Hepatocyte (in vitro differentiated cells): Measurements from ENCODE around the gene ERBB4. TPM values are rescaled to one million over a fixed set of nuclear protein-coding genes. Genes with fewer than 3 reads are reported as not detected.
A peak's percentile ranks its signal among the peaks of the same experiment; 100 is the strongest.

Experiments
- DNase-seq: peaks from one replicate; pipeline ENCODE4 v3.0.0-alpha.2; 2016; ENCODE audit warnings: low spot score
- H2AFZ ChIP-seq: fragments of 200-600 bp; sonication (generic); 2 replicates; pipeline ENCODE4 v1.6.0; 2016; ENCODE audit warnings: antibody characterized with exemption, mild to moderate bottlenecking
- H3K27ac ChIP-seq: fragments of 200-600 bp; sonication (generic); 2 replicates; pipeline ENCODE4 v1.5.1; 2016; ENCODE audit warnings: mild to moderate bottlenecking
- H3K27me3 ChIP-seq: fragments of 200-600 bp; sonication (generic); 2 replicates; pipeline ENCODE4 v1.6.1; 2016
- H3K36me3 ChIP-seq: fragments of 200-600 bp; sonication (generic); replicated peaks from 2 replicates; pipeline ENCODE4 v1.5.1; 2016; ENCODE audit warnings: low read depth; ENCODE audit not compliant: insufficient read depth
- H3K4me1 ChIP-seq: fragments of 200-600 bp; sonication (generic); 2 replicates; pipeline ENCODE4 v1.5.1; 2016; ENCODE audit warnings: mild to moderate bottlenecking, moderate library complexity; ENCODE audit not compliant: insufficient read depth
- H3K4me2 ChIP-seq: fragments of 200-600 bp; sonication (generic); 2 replicates; pipeline ENCODE4 v1.6.0; 2016
- H3K4me3 ChIP-seq: fragments of 200-600 bp; sonication (generic); 2 replicates; pipeline ENCODE4 v1.5.1; 2016; ENCODE audit warnings: mild to moderate bottlenecking
- H3K79me2 ChIP-seq: fragments of 200-600 bp; sonication (generic); 2 replicates; pipeline ENCODE4 v1.6.0; 2017; ENCODE audit warnings: mild to moderate bottlenecking
- H3K9me2 ChIP-seq: fragments of 200-600 bp; sonication (generic); replicated peaks from 2 replicates; pipeline ENCODE4 v1.6.0; 2017; ENCODE audit warnings: mild to moderate bottlenecking; ENCODE audit not compliant: insufficient read depth
- H3K9me3 ChIP-seq: fragments of 200-600 bp; sonication (generic); 2 replicates; pipeline ENCODE4 v1.5.1; 2016; ENCODE audit warnings: low read depth, mild to moderate bottlenecking
- H4K20me1 ChIP-seq: fragments of 200-600 bp; sonication (generic); 2 replicates; pipeline ENCODE4 v1.6.0; 2016; ENCODE audit warnings: mild to moderate bottlenecking; ENCODE audit not compliant: insufficient read depth, poor library complexity, severe bottlenecking
- CTCF ChIP-seq: fragments of 200-600 bp; sonication (generic); IDR thresholded peaks from 2 replicates; pipeline ENCODE4 v1.5.1; 2016; ENCODE audit warnings: antibody characterized with exemption, mild to moderate bottlenecking; ENCODE audit not compliant: poor library complexity
- EZH2 ChIP-seq: fragments of 200-600 bp; sonication (generic); IDR thresholded peaks from 2 replicates; pipeline ENCODE4 v1.6.1; 2016; ENCODE audit warnings: antibody characterized with exemption, mild to moderate bottlenecking, borderline replicate concordance
- EZH2phosphoT487 ChIP-seq: fragments of 200-600 bp; sonication (generic); IDR thresholded peaks from one replicate; pipeline ENCODE4 v1.6.1; 2018; ENCODE audit warnings: antibody characterized with exemption, mild to moderate bottlenecking, low read depth, moderate library complexity; ENCODE audit not compliant: unreplicated experiment, severe bottlenecking
- WGBS: methylation state at CpG from one replicate; pipeline ENCODE4 v1.1.6; 2016; ENCODE audit warnings: low lambda C conversion rate; ENCODE audit errors: missing lambda C conversion rate; 5-methylcytosine and 5-hydroxymethylcytosine counted together
- polyA plus RNA-seq: library from polyadenylated mRNA; unstranded; fragments of >200 nt; fragmentation: Nextera tagmentation; extraction: Ambion mirVana; gene quantifications from 2 replicates; pipeline ENCODE4 v1.2.1, GENCODE V29; 2016
- total RNA-seq: library from RNA; depleted of rRNA; stranded (reverse); fragments of >200 nt; gene quantifications from 2 replicates; pipeline ENCODE4 v1.2.3, GENCODE V29; 2014

The ERBB4 gene
- total and polyA plus RNA-seq, 2 experiments from 2014 or later = 3.4 to 3.9 TPM

GRCh38 chr2:212392043-212392442 is 146.6 kb downstream of the ERBB4 start:
- Histone ChIP-seq H3K79me2 (no peaks in the 10 kb centered on the region), H3K27me3 (no peaks in the 10 kb centered on the region), H4K20me1 (no peaks in the 10 kb centered on the region), H3K9me2 (no peaks in the 10 kb centered on the region), H3K36me3 (no peaks in the 10 kb centered on the region), H3K4me3 (no peak overlapping the region), H3K9me3 (no peaks in the 10 kb centered on the region), H3K4me1 (no peaks in the 10 kb centered on the region), H3K27ac (no peak overlapping the region), H2AFZ (no peak overlapping the region), H3K4me2 (no peak overlapping the region)
- 81% methylated on average over 2 of the region's 2 CpGs for WGBS
- no peak for TF ChIP-seq CTCF
- TF ChIP-seq EZH2phosphoT487 = no peak
- no peak for TF ChIP-seq EZH2
- DNase-seq = no peak

- Histone ChIP-seq H4K20me1 (no peaks in the 10 kb centered on the region), H3K4me2 (no peak overlapping the region), H3K4me1 (no peaks in the 10 kb centered on the region), H3K9me3 (no peaks in the 10 kb centered on the region), H3K27ac (no peak overlapping the region), H3K4me3 (no peak overlapping the region), H3K79me2 (no peaks in the 10 kb centered on the region), H3K9me2 (no peaks in the 10 kb centered on the region), H2AFZ (no peak overlapping the region), H3K36me3 (no peaks in the 10 kb centered on the region), H3K27me3 (no peaks in the 10 kb centered on the region)
- DNase-seq = no peak
- no peak for TF ChIP-seq CTCF
- TF ChIP-seq EZH2phosphoT487 = no peak
- no peak for TF ChIP-seq EZH2
- WGBS = 93% methylated on average over 4 of the region's 4 CpGs
Observed at GRCh38 chr2:212387146-212387545, 151.5 kb downstream of the ERBB4 start.

- H2AFZ ChIP-seq = no peak overlapping the region
- no peaks in the 10 kb centered on the region for H4K20me1 ChIP-seq
- H3K4me2 ChIP-seq = no peak overlapping the region
- H3K9me2 ChIP-seq = no peaks in the 10 kb centered on the region
- H3K36me3 ChIP-seq = no peaks in the 10 kb centered on the region
- DNase-seq = no peak
- no peak overlapping the region for H3K4me3 ChIP-seq
- H3K4me1 ChIP-seq = no peaks in the 10 kb centered on the region
- H3K79me2 ChIP-seq = no peaks in the 10 kb centered on the region
- H3K9me3 ChIP-seq = no peaks in the 10 kb centered on the region
- WGBS = 39% methylated on average over 2 of the region's 2 CpGs
- no peak for TF ChIP-seq EZH2
- no peak for TF ChIP-seq EZH2phosphoT487
- no peak for TF ChIP-seq CTCF
- no peak overlapping the region for H3K27ac ChIP-seq
- no peaks in the 10 kb centered on the region for H3K27me3 ChIP-seq
Observed at GRCh38 chr2:212385241-212385640, 153.4 kb downstream of the ERBB4 start.

GRCh38 chr2:212384027-212384426 is 154.6 kb downstream of the ERBB4 start:
- Histone ChIP-seq H3K4me1 (no peaks in the 10 kb centered on the region), H3K27me3 (no peaks in the 10 kb centered on the region), H3K27ac (no peak overlapping the region), H3K36me3 (no peaks in the 10 kb centered on the region), H2AFZ (no peak overlapping the region), H3K4me2 (no peak overlapping the region), H4K20me1 (no peaks in the 10 kb centered on the region), H3K9me3 (no peaks in the 10 kb centered on the region), H3K79me2 (no peaks in the 10 kb centered on the region), H3K9me2 (no peaks in the 10 kb centered on the region), H3K4me3 (no peak overlapping the region)
- no peak for DNase-seq
- WGBS = 59% methylated on average over 2 of the region's 2 CpGs
- TF ChIP-seq EZH2 = no peak
- peak; percentile 56 for TF ChIP-seq EZH2phosphoT487
- no peak for TF ChIP-seq CTCF
